HCT116 (cell line): ENCODE measurements around the gene APP. TPM values are rescaled to one million over a fixed set of nuclear protein-coding genes. Genes with fewer than 3 reads are reported as not detected.

ENCODE experiments used
- ATAC-seq: fragments of 200-7000 bp; cut with Tn5 transposase; 2 replicates; pipeline ENCODE4 v1.9.1; 2020; ENCODE audit warnings: mild to moderate bottlenecking, moderate library complexity
- BruUV-seq: library from RNA; stranded (reverse); fragments of 400-500 nt; replicated peaks from 2 replicates; lab custom pipeline; 2021; lab: Mats Ljungman, UMichigan
- CTCF ChIA-PET: fragments of 300-600 bp; sonication (Branson Sonifier 250); formaldehyde crosslinking; loops from one replicate; lab custom pipeline; 2021; ENCODE audit warnings: antibody characterized with exemption; lab: Charles Lee
- POLR2A ChIA-PET: fragments of 300-600, 350-600 bp; sonication (Branson Sonifier 250); formaldehyde crosslinking; loops from one replicate; lab custom pipeline; 2021; ENCODE audit warnings: antibody characterized with exemption; lab: Charles Lee
- RAD21 ChIA-PET, 2 experiments: fragments of 300-600 bp; sonication (Branson Sonifier 250); formaldehyde crosslinking; loops; one replicate each; lab custom pipeline; 2023; ENCODE audit warnings: low total read pairs in 2 of 2; ENCODE audit not compliant: uncharacterized antibody in 2 of 2, unreplicated experiment in 2 of 2, low non-redundant PET in 1 of 2; lab: Charles Lee
- DNase-seq: peaks from one replicate; pipeline ENCODE4 v3.0.0-alpha.2; 2010; ENCODE audit warnings: low read depth, low spot score
- H2AFZ ChIP-seq: fragments of 200-600 bp; shearing (Covaris generic), sonication (generic); 2 replicates; pipeline ENCODE4 v1.6.1; 2017; ENCODE audit warnings: low read depth, mixed run types, mixed read lengths, antibody characterized with exemption, low read length; ENCODE audit not compliant: poor library complexity, severe bottlenecking
- H3K27ac ChIP-seq: 2 replicates; pipeline ENCODE4 v1.5.1; 2012; ENCODE audit warnings: low read depth, low read length
- H3K27me3 ChIP-seq: fragments of 200-600 bp; sonication (generic); 2 replicates; pipeline ENCODE4 v1.6.1; 2016; ENCODE audit warnings: mixed run types, low read length, mixed read lengths; ENCODE audit not compliant: insufficient read depth
- H3K36me3 ChIP-seq, 2 experiments: fragments of 200-500 bp in 1 of 2; fragments of 200-600 bp in 1 of 2; sonication (Bioruptor generic) in 1 of 2; sonication (generic) in 1 of 2; 2 replicates each; pipeline versions ENCODE4 v1.5.1 to v1.6.1; 2014 to 2016; ENCODE audit warnings: low read length in 2 of 2, inconsistent platforms in 1 of 2, mixed read lengths in 1 of 2, mixed run types in 1 of 2; ENCODE audit not compliant: insufficient read depth in 2 of 2, control insufficient read depth in 1 of 2
- H3K4me1 ChIP-seq, 2 experiments: fragments of 200-600 bp in 1 of 2; sonication (generic) in 1 of 2; 2 replicates each; pipeline versions ENCODE4 v1.5.1 to v1.6.1; 2012 to 2017; ENCODE audit warnings: low read length in 2 of 2, inconsistent platforms in 1 of 2, mild to moderate bottlenecking in 1 of 2, mixed read lengths in 1 of 2, mixed run types in 1 of 2, moderate library complexity in 1 of 2; ENCODE audit not compliant: insufficient read depth in 2 of 2, control insufficient read depth in 1 of 2
- H3K4me2 ChIP-seq: fragments of 200-600 bp; sonication (generic); 2 replicates; pipeline ENCODE4 v1.6.1; 2017; ENCODE audit warnings: mixed run types, low read length, mixed read lengths
- H3K4me3 ChIP-seq, 2 experiments: fragments of 200-600 bp in 1 of 2; sonication (generic) in 1 of 2; replicated peaks in 1 of 2; 2 replicates each; pipeline ENCODE4 v1.5.1; 2011 to 2016; ENCODE audit warnings: low read length in 2 of 2, control low read depth in 1 of 2, low read depth in 1 of 2, mild to moderate bottlenecking in 1 of 2, mixed read lengths in 1 of 2, mixed run types in 1 of 2
- H3K79me2 ChIP-seq: fragments of 200-600 bp; sonication (generic); 2 replicates; pipeline ENCODE4 v1.6.1; 2017; ENCODE audit warnings: mild to moderate bottlenecking, mixed run types, low read length, moderate library complexity, mixed read lengths; ENCODE audit not compliant: insufficient read depth
- H3K9ac ChIP-seq: fragments of 200-600 bp; sonication (generic); 2 replicates; pipeline ENCODE4 v1.6.1; 2016; ENCODE audit warnings: low read length, mixed read lengths
- H3K9me2 ChIP-seq: fragments of 200-600 bp; sonication (generic), shearing (Covaris generic); 2 replicates; pipeline ENCODE4 v1.6.1; 2017; ENCODE audit warnings: mixed run types, mild to moderate bottlenecking, moderate library complexity; ENCODE audit not compliant: insufficient read depth
- H3K9me3 ChIP-seq, 2 experiments: fragments of 200-500 bp in 1 of 2; fragments of 200-600 bp in 1 of 2; sonication (Bioruptor generic) in 1 of 2; sonication (generic) in 1 of 2; 2 replicates each; pipeline ENCODE4 v1.6.1; 2014 to 2017; ENCODE audit warnings: low read length in 2 of 2, mixed read lengths in 2 of 2, inconsistent platforms in 1 of 2, low read depth in 1 of 2, mild to moderate bottlenecking in 1 of 2, mixed run types in 1 of 2, moderate library complexity in 1 of 2; ENCODE audit not compliant: control insufficient read depth in 1 of 2, insufficient read depth in 1 of 2
- H4K20me1 ChIP-seq: fragments of 200-600 bp; sonication (generic), shearing (Covaris generic); 2 replicates; pipeline ENCODE4 v1.6.1; 2017; ENCODE audit warnings: mixed run types, mild to moderate bottlenecking, moderate library complexity; ENCODE audit not compliant: insufficient read depth
- CBX3 ChIP-seq: IDR thresholded peaks from 2 replicates; pipeline ENCODE4 v1.6.1; 2012; ENCODE audit warnings: low read depth
- CEBPB ChIP-seq: IDR thresholded peaks from 2 replicates; pipeline ENCODE4 v1.6.1; 2012; ENCODE audit warnings: low read depth
- EGR1 ChIP-seq: IDR thresholded peaks from 2 replicates; pipeline ENCODE4 v1.6.1; 2012; ENCODE audit warnings: low read depth
- ELF1 ChIP-seq: IDR thresholded peaks from 2 replicates; pipeline ENCODE4 v1.6.1; 2012; ENCODE audit warnings: low read depth, borderline replicate concordance
- EZH2 ChIP-seq: fragments of 200-600 bp; sonication (generic); IDR thresholded peaks from 2 replicates; pipeline ENCODE4 v1.6.1; 2017; ENCODE audit warnings: antibody characterized with exemption, mixed run types
- JUND ChIP-seq: IDR thresholded peaks from 2 replicates; pipeline ENCODE4 v1.6.1; 2012
- POLR2AphosphoS5 ChIP-seq: IDR thresholded peaks from 2 replicates; pipeline ENCODE4 v1.6.1; 2011; ENCODE audit warnings: mild to moderate bottlenecking, low read depth, low read length, moderate library complexity
- SP1 ChIP-seq: IDR thresholded peaks from 2 replicates; pipeline ENCODE4 v1.6.1; 2012; ENCODE audit warnings: low read depth
- TCF7L2 ChIP-seq: IDR thresholded peaks from 2 replicates; pipeline ENCODE4 v1.7.0; 2011; ENCODE audit warnings: borderline replicate concordance, inconsistent platforms; ENCODE audit not compliant: insufficient read depth, insufficient read length; ENCODE audit errors: extremely low read depth
- ZNF274 ChIP-seq: fragments of 200-500 bp; sonication (Bioruptor generic); IDR thresholded peaks from 2 replicates; pipeline ENCODE4 v1.6.1; 2014; ENCODE audit warnings: mild to moderate bottlenecking, low read depth, low read length, inconsistent platforms
- intact Hi-C: fragments of 100-400 bp; cut with micrococcal nuclease; formaldehyde crosslinking; loops from 2 replicates; pipeline ENCODE4 v1.10.0; 2022
- total RNA-seq: library from RNA; stranded (reverse); gene quantifications from one replicate; pipeline ENCODE4 v1.2.1, GENCODE V29; 2021; ENCODE audit not compliant: unreplicated experiment
- TF ChIP-seq, protein P1 (sequence below), 3 experiments: fragments of 200-600 bp in 1 of 3; sonication (generic) in 1 of 3; IDR thresholded peaks in 2 of 3; conservative IDR thresholded peaks in 1 of 3; 2 replicates each; pipeline ENCODE4 v1.5.1; 2012 to 2017; ENCODE audit warnings: low read depth in 2 of 3, low read length in 2 of 3, antibody characterized with exemption in 1 of 3, borderline replicate concordance in 1 of 3, control low read depth in 1 of 3, mild to moderate bottlenecking in 1 of 3, mixed read lengths in 1 of 3, mixed run types in 1 of 3, moderate library complexity in 1 of 3; ENCODE audit not compliant: insufficient read depth in 1 of 3
- TF ChIP-seq, protein P2 (sequence below): IDR thresholded peaks from 2 replicates; pipeline ENCODE4 v1.6.1; 2012; ENCODE audit warnings: low read depth
- TF ChIP-seq, protein P3 (sequence below): IDR thresholded peaks from 2 replicates; pipeline ENCODE4 v1.6.1; 2011; ENCODE audit warnings: mild to moderate bottlenecking, low read length, moderate library complexity; ENCODE audit not compliant: insufficient replicate concordance; ENCODE audit errors: extremely low read depth

Gene APP
- total RNA-seq, 1 experiment from 2014 or later, result 267 TPM

DNA sequence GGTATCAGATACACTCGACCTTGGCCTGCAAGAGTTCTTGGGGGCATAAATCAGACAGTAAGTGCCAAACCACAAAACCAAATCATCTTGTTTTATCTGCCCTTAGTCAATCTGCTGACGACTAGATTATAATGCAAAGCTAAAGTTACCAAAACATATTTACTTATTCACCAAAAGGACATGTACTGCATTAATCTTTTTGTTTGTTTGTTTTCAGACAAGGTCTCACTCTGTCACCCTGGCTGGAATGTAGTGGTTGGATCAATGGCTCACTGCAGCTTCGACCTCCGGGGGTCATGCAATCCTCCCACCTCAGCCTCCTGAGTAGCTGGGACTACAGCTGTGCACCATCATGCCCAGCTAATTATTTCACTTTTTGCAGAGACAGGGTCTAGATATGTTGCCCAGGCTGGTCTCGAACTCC is 114.7 kb downstream of the APP start:
- ChIA-PET POLR2A (no interaction called here), CTCF (no interaction called here), RAD21 (no interaction called here)
- no peak overlapping the region for H3K9ac ChIP-seq
- ATAC-seq (no peak), DNase-seq (no peak)
- H3K9me3 ChIP-seq, result no peaks in the 10 kb centered on the region
- H3K79me2 ChIP-seq, result peaks cover 78% of the 10 kb centered on the region
- no peak overlapping the region for H3K4me3 ChIP-seq
- H3K27me3 ChIP-seq, result no peaks in the 10 kb centered on the region
- intact Hi-C loops, result no loop called here
- peaks cover 7% of the 10 kb centered on the region; the same call in 1 of the 2 replicates for H4K20me1 ChIP-seq
- H3K9me2 ChIP-seq, result no peaks in the 10 kb centered on the region
- no peak overlapping the region for H2AFZ ChIP-seq
- TF ChIP-seq ZNF274 (no peak), JUND (no peak), CEBPB (no peak), EGR1 (no peak)
- TF ChIP-seq, protein P1, sequence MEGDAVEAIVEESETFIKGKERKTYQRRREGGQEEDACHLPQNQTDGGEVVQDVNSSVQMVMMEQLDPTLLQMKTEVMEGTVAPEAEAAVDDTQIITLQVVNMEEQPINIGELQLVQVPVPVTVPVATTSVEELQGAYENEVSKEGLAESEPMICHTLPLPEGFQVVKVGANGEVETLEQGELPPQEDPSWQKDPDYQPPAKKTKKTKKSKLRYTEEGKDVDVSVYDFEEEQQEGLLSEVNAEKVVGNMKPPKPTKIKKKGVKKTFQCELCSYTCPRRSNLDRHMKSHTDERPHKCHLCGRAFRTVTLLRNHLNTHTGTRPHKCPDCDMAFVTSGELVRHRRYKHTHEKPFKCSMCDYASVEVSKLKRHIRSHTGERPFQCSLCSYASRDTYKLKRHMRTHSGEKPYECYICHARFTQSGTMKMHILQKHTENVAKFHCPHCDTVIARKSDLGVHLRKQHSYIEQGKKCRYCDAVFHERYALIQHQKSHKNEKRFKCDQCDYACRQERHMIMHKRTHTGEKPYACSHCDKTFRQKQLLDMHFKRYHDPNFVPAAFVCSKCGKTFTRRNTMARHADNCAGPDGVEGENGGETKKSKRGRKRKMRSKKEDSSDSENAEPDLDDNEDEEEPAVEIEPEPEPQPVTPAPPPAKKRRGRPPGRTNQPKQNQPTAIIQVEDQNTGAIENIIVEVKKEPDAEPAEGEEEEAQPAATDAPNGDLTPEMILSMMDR (IDR thresholded peaks at IDR 0.05 in 2 of 3, conservative IDR thresholded peaks at IDR 0.05 in 1 of 3; ENCODE audit: borderline replicate concordance in 1 of 3, insufficient read depth in 1 of 3, low read depth in 2 of 3, low read length in 2 of 3), result no peak
- H3K27ac ChIP-seq, result no peak overlapping the region
- H3K4me1 ChIP-seq, result no peaks in the 10 kb centered on the region; a peak in 1 of 4 replicates
- no TSS peak for BruUV-seq
- peaks cover 0 to 4% of the 10 kb centered on the region in 2 experiments; a peak in 2 of 4 replicates for H3K36me3 ChIP-seq
- no peak overlapping the region for H3K4me2 ChIP-seq

DNA sequence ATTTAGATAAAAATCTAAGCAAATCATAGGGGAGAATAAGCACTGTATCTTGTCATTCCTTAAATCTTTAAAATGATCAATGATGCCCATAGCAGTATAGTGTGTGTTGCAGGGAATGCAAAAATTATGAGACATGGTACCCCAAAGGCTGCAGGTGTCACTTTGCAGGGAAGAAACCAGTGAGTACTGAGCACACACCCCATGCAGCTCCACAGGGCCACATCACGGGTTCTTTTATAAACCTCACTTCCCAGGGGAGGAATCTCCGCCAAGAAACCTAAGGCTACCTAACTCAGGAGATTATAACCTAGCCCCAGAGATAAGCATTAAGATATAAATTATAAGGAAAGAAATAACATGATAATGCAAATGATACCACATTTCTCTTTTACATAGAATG is 115.6 kb downstream of the APP start:
- Histone ChIP-seq H3K4me1 (no peaks in the 10 kb centered on the region; a peak in 1 of 4 replicates), H2AFZ (no peak overlapping the region), H3K9me2 (no peaks in the 10 kb centered on the region), H3K27me3 (no peaks in the 10 kb centered on the region), H3K36me3 (peaks cover 0 to 9% of the 10 kb centered on the region in 2 experiments; a peak in 3 of 4 replicates), H3K27ac (no peak overlapping the region), H3K79me2 (peaks cover 70% of the 10 kb centered on the region), H3K9ac (no peak overlapping the region), H3K4me3 (no peak overlapping the region), H3K4me2 (no peak overlapping the region), H3K9me3 (no peaks in the 10 kb centered on the region), H4K20me1 (peaks cover 7% of the 10 kb centered on the region; the same call in 1 of the 2 replicates)
- no TSS peak for BruUV-seq
- ChIA-PET POLR2A (no interaction called here), RAD21 (no interaction called here), CTCF (no interaction called here)
- ATAC-seq (no peak), DNase-seq (no peak)
- TF ChIP-seq POLR2AphosphoS5 (no peak), SP1 (no peak), TCF7L2 (no peak), ELF1 (no peak), EZH2 (no peak), CBX3 (no peak), CEBPB (no peak)
- TF ChIP-seq, protein P2, sequence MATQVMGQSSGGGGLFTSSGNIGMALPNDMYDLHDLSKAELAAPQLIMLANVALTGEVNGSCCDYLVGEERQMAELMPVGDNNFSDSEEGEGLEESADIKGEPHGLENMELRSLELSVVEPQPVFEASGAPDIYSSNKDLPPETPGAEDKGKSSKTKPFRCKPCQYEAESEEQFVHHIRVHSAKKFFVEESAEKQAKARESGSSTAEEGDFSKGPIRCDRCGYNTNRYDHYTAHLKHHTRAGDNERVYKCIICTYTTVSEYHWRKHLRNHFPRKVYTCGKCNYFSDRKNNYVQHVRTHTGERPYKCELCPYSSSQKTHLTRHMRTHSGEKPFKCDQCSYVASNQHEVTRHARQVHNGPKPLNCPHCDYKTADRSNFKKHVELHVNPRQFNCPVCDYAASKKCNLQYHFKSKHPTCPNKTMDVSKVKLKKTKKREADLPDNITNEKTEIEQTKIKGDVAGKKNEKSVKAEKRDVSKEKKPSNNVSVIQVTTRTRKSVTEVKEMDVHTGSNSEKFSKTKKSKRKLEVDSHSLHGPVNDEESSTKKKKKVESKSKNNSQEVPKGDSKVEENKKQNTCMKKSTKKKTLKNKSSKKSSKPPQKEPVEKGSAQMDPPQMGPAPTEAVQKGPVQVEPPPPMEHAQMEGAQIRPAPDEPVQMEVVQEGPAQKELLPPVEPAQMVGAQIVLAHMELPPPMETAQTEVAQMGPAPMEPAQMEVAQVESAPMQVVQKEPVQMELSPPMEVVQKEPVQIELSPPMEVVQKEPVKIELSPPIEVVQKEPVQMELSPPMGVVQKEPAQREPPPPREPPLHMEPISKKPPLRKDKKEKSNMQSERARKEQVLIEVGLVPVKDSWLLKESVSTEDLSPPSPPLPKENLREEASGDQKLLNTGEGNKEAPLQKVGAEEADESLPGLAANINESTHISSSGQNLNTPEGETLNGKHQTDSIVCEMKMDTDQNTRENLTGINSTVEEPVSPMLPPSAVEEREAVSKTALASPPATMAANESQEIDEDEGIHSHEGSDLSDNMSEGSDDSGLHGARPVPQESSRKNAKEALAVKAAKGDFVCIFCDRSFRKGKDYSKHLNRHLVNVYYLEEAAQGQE, result no peak
- TF ChIP-seq, protein P3, sequence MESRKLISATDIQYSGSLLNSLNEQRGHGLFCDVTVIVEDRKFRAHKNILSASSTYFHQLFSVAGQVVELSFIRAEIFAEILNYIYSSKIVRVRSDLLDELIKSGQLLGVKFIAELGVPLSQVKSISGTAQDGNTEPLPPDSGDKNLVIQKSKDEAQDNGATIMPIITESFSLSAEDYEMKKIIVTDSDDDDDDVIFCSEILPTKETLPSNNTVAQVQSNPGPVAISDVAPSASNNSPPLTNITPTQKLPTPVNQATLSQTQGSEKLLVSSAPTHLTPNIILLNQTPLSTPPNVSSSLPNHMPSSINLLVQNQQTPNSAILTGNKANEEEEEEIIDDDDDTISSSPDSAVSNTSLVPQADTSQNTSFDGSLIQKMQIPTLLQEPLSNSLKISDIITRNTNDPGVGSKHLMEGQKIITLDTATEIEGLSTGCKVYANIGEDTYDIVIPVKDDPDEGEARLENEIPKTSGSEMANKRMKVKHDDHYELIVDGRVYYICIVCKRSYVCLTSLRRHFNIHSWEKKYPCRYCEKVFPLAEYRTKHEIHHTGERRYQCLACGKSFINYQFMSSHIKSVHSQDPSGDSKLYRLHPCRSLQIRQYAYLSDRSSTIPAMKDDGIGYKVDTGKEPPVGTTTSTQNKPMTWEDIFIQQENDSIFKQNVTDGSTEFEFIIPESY, result no peak
- intact Hi-C loops, result no loop called here
